H1 (cell line): ENCODE data around the gene NR3C2. TPM values are rescaled to one million over a fixed set of nuclear protein-coding genes. Genes with fewer than 3 reads are reported as not detected.

ENCODE experiments used
- CTCF ChIA-PET: fragments of 300-600 bp; sonication (Branson Sonifier 250); formaldehyde crosslinking; loops from one replicate; lab custom pipeline; 2021; ENCODE audit not compliant: partially characterized antibody; lab: Charles Lee
- POLR2A ChIA-PET: fragments of 300-600 bp; sonication (Branson Sonifier 250); formaldehyde crosslinking; loops from one replicate; lab custom pipeline; 2021; ENCODE audit warnings: inconsistent platforms; ENCODE audit not compliant: partially characterized antibody; lab: Charles Lee
- DNase-seq, 2 experiments: peaks; one replicate each; pipeline versions ENCODE4 v3.0.0 to v3.0.0-alpha.2; 2010 to 2022; ENCODE audit warnings: low spot score in 2 of 2, low read depth in 1 of 2, mixed read lengths in 1 of 2
- FAIRE-seq: peaks from 2 replicates; lab custom pipeline; 2011; peaks lifted over from hg19 to GRCh38; lab: Jason Lieb, UNC
- H2AFZ ChIP-seq: 2 replicates; pipeline ENCODE4 v1.8.1; 2012; ENCODE audit warnings: low read length, inconsistent platforms
- H2AK5ac ChIP-seq: 2 replicates; pipeline ENCODE4 v1.6.1; 2013; ENCODE audit warnings: low read depth, low read length
- H2BK120ac ChIP-seq: replicated peaks from 2 replicates; pipeline ENCODE3; 2013; ENCODE audit warnings: low read depth, low read length, inconsistent platforms
- H2BK12ac ChIP-seq: 2 replicates; pipeline ENCODE4 v1.6.1; 2013; ENCODE audit warnings: low read depth, low read length
- H2BK15ac ChIP-seq: 2 replicates; pipeline ENCODE4 v1.6.1; 2013; ENCODE audit warnings: low read length
- H2BK20ac ChIP-seq: 2 replicates; pipeline ENCODE4 v1.6.1; 2013; ENCODE audit warnings: low read length
- H2BK5ac ChIP-seq: 2 replicates; pipeline ENCODE4 v1.6.1; 2013; ENCODE audit warnings: low read depth, low read length
- H3K14ac ChIP-seq: 2 replicates; pipeline ENCODE4 v1.6.1; 2013; ENCODE audit warnings: inconsistent platforms; ENCODE audit not compliant: insufficient read length
- H3K18ac ChIP-seq: 2 replicates; pipeline ENCODE4 v1.6.1; 2013; ENCODE audit warnings: low read length; ENCODE audit errors: extremely low read depth
- H3K23ac ChIP-seq: 2 replicates; pipeline ENCODE4 v1.6.1; 2013; ENCODE audit warnings: inconsistent platforms; ENCODE audit not compliant: insufficient read length
- H3K23me2 ChIP-seq: 2 replicates; pipeline ENCODE4 v1.6.1; 2013; ENCODE audit warnings: low read depth, low read length
- H3K27ac ChIP-seq: 2 replicates; pipeline ENCODE4 v1.6.1; 2011; ENCODE audit warnings: low read depth, low read length, inconsistent platforms
- H3K27me3 ChIP-seq, 4 experiments: replicated peaks in 1 of 4; 1 replicate in 1 of 4; 2 replicates in 3 of 4; pipeline versions ENCODE4 v1.6.1 to v1.8.1; 2011 to 2013; ENCODE audit warnings: low read length in 3 of 4, mild to moderate bottlenecking in 3 of 4, inconsistent platforms in 2 of 4, mixed read lengths in 2 of 4, moderate library complexity in 1 of 4; ENCODE audit not compliant: control insufficient read depth in 3 of 4, insufficient read depth in 3 of 4; ENCODE audit errors: extremely low read depth in 1 of 4
- H3K36me3 ChIP-seq, 4 experiments: 2 replicates each; pipeline versions ENCODE4 v1.6.1 to v1.8.1; 2011 to 2013; ENCODE audit warnings: mild to moderate bottlenecking in 4 of 4, low read length in 3 of 4, moderate library complexity in 2 of 4, control low read depth in 1 of 4, inconsistent platforms in 1 of 4; ENCODE audit not compliant: insufficient read depth in 4 of 4, control insufficient read depth in 2 of 4
- H3K4ac ChIP-seq: replicated peaks from 2 replicates; pipeline ENCODE3; 2013; ENCODE audit warnings: low read length, low read depth, mixed read lengths, inconsistent platforms; ENCODE audit not compliant: insufficient read length
- H3K4me1 ChIP-seq, 4 experiments: replicated peaks in 1 of 4; 1 replicate in 1 of 4; 2 replicates in 3 of 4; pipeline versions ENCODE4 v1.6.1 to v1.8.1; 2011 to 2013; ENCODE audit warnings: low read length in 3 of 4, inconsistent platforms in 2 of 4, mixed read lengths in 1 of 4; ENCODE audit not compliant: insufficient read depth in 4 of 4, control insufficient read depth in 3 of 4
- H3K4me2 ChIP-seq, 2 experiments: 2 replicates each; pipeline versions ENCODE4 v1.6.1 to v1.8.1; 2011 to 2013; ENCODE audit warnings: low read depth in 2 of 2, low read length in 2 of 2, control low read depth in 1 of 2, inconsistent platforms in 1 of 2, mild to moderate bottlenecking in 1 of 2; ENCODE audit not compliant: insufficient read depth in 1 of 2
- H3K4me3 ChIP-seq, 4 experiments: fragments of 200-600, 300-600 bp in 1 of 4; sonication (generic), shearing (Covaris generic), sonication (Bioruptor Twin) in 1 of 4; 2 replicates each; pipeline versions ENCODE4 v1.5.1 to v1.8.1; 2011 to 2016; ENCODE audit warnings: low read length in 4 of 4, low read depth in 3 of 4, control low read depth in 2 of 4, inconsistent platforms in 2 of 4, mild to moderate bottlenecking in 2 of 4, mixed read lengths in 1 of 4, moderate library complexity in 1 of 4; ENCODE audit not compliant: insufficient read depth in 2 of 4; ENCODE audit errors: extremely low read depth in 1 of 4
- H3K56ac ChIP-seq: replicated peaks from 2 replicates; pipeline ENCODE3; 2013; ENCODE audit warnings: low read depth, mild to moderate bottlenecking, mixed read lengths, low read length, inconsistent platforms; ENCODE audit not compliant: insufficient read length
- H3K79me1 ChIP-seq: 2 replicates; pipeline ENCODE4 v1.6.1; 2013; ENCODE audit warnings: low read depth, low read length, control low read depth
- H3K79me2 ChIP-seq, 2 experiments: 2 replicates each; pipeline versions ENCODE4 v1.6.1 to v1.8.1; 2012 to 2013; ENCODE audit warnings: low read length in 2 of 2, mild to moderate bottlenecking in 2 of 2, inconsistent platforms in 1 of 2; ENCODE audit not compliant: insufficient read depth in 2 of 2, control insufficient read depth in 1 of 2
- H3K9ac ChIP-seq, 4 experiments: replicated peaks in 1 of 4; 1 replicate in 1 of 4; 2 replicates in 3 of 4; pipeline versions ENCODE4 v1.6.1 to v1.8.1; 2011 to 2013; ENCODE audit warnings: low read depth in 3 of 4, low read length in 3 of 4, control low read depth in 2 of 4, mild to moderate bottlenecking in 2 of 4, moderate library complexity in 2 of 4, inconsistent platforms in 1 of 4; ENCODE audit errors: extremely low read depth in 1 of 4
- H3K9me3 ChIP-seq, 2 experiments: 2 replicates each; pipeline versions ENCODE4 v1.6.1 to v1.8.1; 2012 to 2013; ENCODE audit warnings: mild to moderate bottlenecking in 2 of 2, moderate library complexity in 2 of 2, control low read depth in 1 of 2, inconsistent platforms in 1 of 2, low read depth in 1 of 2, low read length in 1 of 2, mixed read lengths in 1 of 2; ENCODE audit not compliant: insufficient read depth in 2 of 2
- H4K20me1 ChIP-seq, 2 experiments: replicated peaks in 1 of 2; 2 replicates each; pipeline versions ENCODE3 to v1.8.1; 2011 to 2013; ENCODE audit warnings: inconsistent platforms in 2 of 2, low read length in 2 of 2, mild to moderate bottlenecking in 1 of 2; ENCODE audit not compliant: insufficient read depth in 2 of 2, control insufficient read depth in 1 of 2
- H4K5ac ChIP-seq: 2 replicates; pipeline ENCODE4 v1.6.1; 2013; ENCODE audit warnings: low read length, low read depth, mixed read lengths, inconsistent platforms; ENCODE audit not compliant: insufficient read length
- H4K8ac ChIP-seq: 2 replicates; pipeline ENCODE4 v1.8.0; 2013; ENCODE audit warnings: mild to moderate bottlenecking, moderate library complexity, low read length, inconsistent platforms; ENCODE audit not compliant: insufficient read depth; ENCODE audit errors: extremely low read depth
- H4K91ac ChIP-seq: replicated peaks from 2 replicates; pipeline ENCODE3; 2013; ENCODE audit warnings: low read length, mixed read lengths, inconsistent platforms; ENCODE audit not compliant: insufficient read length
- BRCA1 ChIP-seq: IDR thresholded peaks from 2 replicates; pipeline ENCODE4 v1.6.1; 2012; ENCODE audit warnings: low read depth, low read length, improper control_type of control experiment
- GABPA ChIP-seq: IDR thresholded peaks from 2 replicates; pipeline ENCODE4 v1.6.1; 2011; ENCODE audit warnings: mild to moderate bottlenecking, low read length, moderate library complexity, borderline replicate concordance; ENCODE audit not compliant: insufficient read depth
- GTF2F1 ChIP-seq: IDR thresholded peaks from 2 replicates; pipeline ENCODE4 v1.6.1; 2012; ENCODE audit warnings: low read depth, low read length, improper control_type of control experiment, borderline replicate concordance
- JUND ChIP-seq: IDR thresholded peaks from 2 replicates; pipeline ENCODE4 v1.6.1; 2011; ENCODE audit warnings: mild to moderate bottlenecking, improper control_type of control experiment, low read length
- POLR2AphosphoS5 ChIP-seq: IDR thresholded peaks from 2 replicates; pipeline ENCODE4 v1.6.1; 2011; ENCODE audit warnings: low read depth, low read length
- RFX5 ChIP-seq: IDR thresholded peaks from 2 replicates; pipeline ENCODE4 v1.6.1; 2011; ENCODE audit warnings: low read depth, low read length, improper control_type of control experiment, borderline replicate concordance
- RNF2 ChIP-seq: fragments of 200-900, 300-1000 bp; sonication (generic); IDR thresholded peaks from 2 replicates; pipeline ENCODE4 v1.7.1; 2016; ENCODE audit warnings: borderline replicate concordance, low read depth, mild to moderate bottlenecking, antibody characterized with exemption, low read length; ENCODE audit not compliant: poor library complexity, severe bottlenecking; ENCODE audit errors: missing control alignments
- SUZ12 ChIP-seq: fragments of 200-600 bp; sonication (generic); IDR thresholded peaks from 2 replicates; pipeline ENCODE4 v1.6.1; 2012; ENCODE audit warnings: mild to moderate bottlenecking, inconsistent platforms, low read length, moderate library complexity, mixed read lengths
- TCF12 ChIP-seq: IDR thresholded peaks from 2 replicates; pipeline ENCODE4 v1.6.1; 2011; ENCODE audit warnings: low read depth, mild to moderate bottlenecking, low read length
- USF2 ChIP-seq: IDR thresholded peaks from 2 replicates; pipeline ENCODE4 v1.6.1; 2011; ENCODE audit warnings: low read length, improper control_type of control experiment
- WGBS, 2 experiments: shearing (Covaris generic) in 1 of 2; methylation state at CpG; one replicate each; pipeline versions ENCODE4 v1.1.6 to v1.1.7; 2013 to 2015; ENCODE audit warnings: low lambda C conversion rate in 2 of 2, mixed read lengths in 2 of 2, inconsistent platforms in 1 of 2, low coverage in 1 of 2, missing lambda C conversion rate in 1 of 2; ENCODE audit not compliant: insufficient replicate concordance in 2 of 2, insufficient coverage in 1 of 2, insufficient read length in 1 of 2; ENCODE audit errors: extremely low coverage in 1 of 2, missing lambda C conversion rate in 1 of 2; 5-methylcytosine and 5-hydroxymethylcytosine counted together
- polyA plus RNA-seq, 7 experiments: library from polyadenylated mRNA; depleted of rRNA in 3 of 7; stranded (reverse) in 5 of 7; unstranded in 2 of 7; fragments of >200 nt in 5 of 7; fragments of 200-250 nt in 2 of 7; gene quantifications; 1 replicate in 5 of 7; 2 replicates in 1 of 7; 4 replicates in 1 of 7; pipeline versions ENCODE4 v1.2.1 to v1.2.3, GENCODE V29; 2011 to 2013; ENCODE audit warnings: missing spikeins in 2 of 7, mixed read lengths in 2 of 7
- total RNA-seq: library from RNA; stranded (reverse); fragmentation: NEBNext Ultra II Directional; extraction: Animal tissue kit (Norgen Biotek cat#: 25700); gene quantifications from 2 replicates; pipeline ENCODE4 v1.2.1, GENCODE V29; 2021

Gene NR3C2
- total and polyA plus RNA-seq, 2 of the 8 experiments (the other 6 are each of a cell fraction or from before 2014, with no cell fraction given): 0.80 to 3.9 TPM

GRCh38 chr4:148235809-148236208 lies 206.4 kb downstream of the NR3C2 start:
- Histone ChIP-seq H3K36me3 (no peaks in the 10 kb centered on the region), H3K4me3 (no peak overlapping the region), H4K20me1 (no peaks in the 10 kb centered on the region), H2AFZ (no peak overlapping the region), H3K4me1 (no peaks in the 10 kb centered on the region), H2BK5ac (no peak overlapping the region), H3K4me2 (no peak overlapping the region), H2BK20ac (no peak overlapping the region), H2BK120ac (no peak overlapping the region), H2BK15ac (no peak overlapping the region), H3K9ac (no peak overlapping the region), H4K5ac (no peak overlapping the region), H3K27me3 (no peaks in the 10 kb centered on the region), H3K23me2 (no peaks in the 10 kb centered on the region), H3K56ac (no peak overlapping the region), H3K79me2 (no peaks in the 10 kb centered on the region), H3K27ac (no peak overlapping the region), H3K23ac (no peak overlapping the region), H3K4ac (no peak overlapping the region), H3K14ac (no peak overlapping the region), H3K79me1 (no peaks in the 10 kb centered on the region), H3K9me3 (no peaks in the 10 kb centered on the region), H2BK12ac (no peak overlapping the region), H3K18ac (no peak overlapping the region), H4K8ac (no peak overlapping the region), H4K91ac (no peak overlapping the region), H2AK5ac (no peak overlapping the region)
- CTCF ChIA-PET: interaction anchor here (1.6 kb wide), 1 partner anchor 310 kb away, joined by 4 read pairs; no protein-coding TSS in a partner anchor
- no peak for TF ChIP-seq GTF2F1
- no peak for TF ChIP-seq GABPA
- TF ChIP-seq RNF2: no peak
- TF ChIP-seq JUND: no peak
- no peak for TF ChIP-seq BRCA1
- no peak for TF ChIP-seq SUZ12
- TF ChIP-seq TCF12: no peak
- TF ChIP-seq POLR2AphosphoS5: no peak
- TF ChIP-seq RFX5: no peak
- TF ChIP-seq USF2: no peak
- DNase-seq (no peak), FAIRE-seq (no peak)
- WGBS, 2 experiments: 88% methylated on average over 3 of the region's 3 CpGs; no CpG with 5 or more reads in 1 of the 2 experiments
- POLR2A ChIA-PET: no interaction called here
